H9 (cell line): ENCODE data around the gene BPGM. TPM values are rescaled to one million over a fixed set of nuclear protein-coding genes. Genes with fewer than 3 reads are reported as not detected.

Source experiments
- DNase-seq: peaks from one replicate; pipeline ENCODE4 v3.0.0-alpha.2; 2017
- H2AFZ ChIP-seq: one replicate; pipeline ENCODE4 v1.6.1; 2013; ENCODE audit warnings: mild to moderate bottlenecking, low read length, control low read depth, moderate library complexity
- H2AK5ac ChIP-seq: 2 replicates; pipeline ENCODE4 v1.6.1; 2013; ENCODE audit warnings: low read length, control low read depth, mixed read lengths; ENCODE audit not compliant: insufficient read length
- H2BK120ac ChIP-seq: one replicate; pipeline ENCODE4 v1.6.1; 2013; ENCODE audit warnings: low read depth, mild to moderate bottlenecking, low read length, control low read depth, inconsistent platforms; ENCODE audit not compliant: poor library complexity, severe bottlenecking
- H2BK12ac ChIP-seq: 2 replicates; pipeline ENCODE4 v1.6.1; 2013; ENCODE audit warnings: low read length, control low read depth, mixed read lengths, low read depth; ENCODE audit not compliant: insufficient read length
- H2BK15ac ChIP-seq: 2 replicates; pipeline ENCODE4 v1.6.1; 2013; ENCODE audit warnings: low read depth, low read length, control low read depth
- H2BK20ac ChIP-seq: one replicate; pipeline ENCODE4 v1.6.1; 2013; ENCODE audit warnings: low read depth, mild to moderate bottlenecking, low read length, control low read depth, inconsistent platforms; ENCODE audit not compliant: poor library complexity, severe bottlenecking
- H2BK5ac ChIP-seq: 2 replicates; pipeline ENCODE4 v1.6.1; 2013; ENCODE audit warnings: low read length, control low read depth, mixed read lengths; ENCODE audit not compliant: insufficient read length
- H3K14ac ChIP-seq: 2 replicates; pipeline ENCODE4 v1.6.1; 2013; ENCODE audit warnings: low read length, control low read depth; ENCODE audit not compliant: insufficient read depth
- H3K18ac ChIP-seq: 2 replicates; pipeline ENCODE4 v1.6.1; 2013; ENCODE audit warnings: low read depth, mild to moderate bottlenecking, mixed read lengths, low read length, control low read depth; ENCODE audit not compliant: insufficient read length
- H3K23ac ChIP-seq: 2 replicates; pipeline ENCODE4 v1.6.1; 2013; ENCODE audit warnings: low read length, control low read depth, mixed read lengths, low read depth; ENCODE audit not compliant: insufficient read length
- H3K23me2 ChIP-seq: 2 replicates; pipeline ENCODE4 v1.6.1; 2013; ENCODE audit warnings: low read depth, mild to moderate bottlenecking, mixed read lengths, low read length, control low read depth; ENCODE audit not compliant: insufficient read length, poor library complexity, severe bottlenecking
- H3K27ac ChIP-seq: 2 replicates; pipeline ENCODE4 v1.5.1; 2013; ENCODE audit warnings: low read length, control low read depth, mixed read lengths, low read depth; ENCODE audit not compliant: insufficient read length
- H3K27me3 ChIP-seq: 2 replicates; pipeline ENCODE4 v1.6.1; 2013; ENCODE audit warnings: low read length, control low read depth, inconsistent platforms; ENCODE audit not compliant: insufficient read depth
- H3K4ac ChIP-seq: 2 replicates; pipeline ENCODE4 v1.6.1; 2013; ENCODE audit warnings: low read depth, mild to moderate bottlenecking, control low read depth, inconsistent platforms, low read length, moderate library complexity
- H3K4me1 ChIP-seq: 2 replicates; pipeline ENCODE4 v1.6.1; 2013; ENCODE audit warnings: low read length, control low read depth, inconsistent platforms; ENCODE audit not compliant: insufficient read depth
- H3K4me2 ChIP-seq: 2 replicates; pipeline ENCODE4 v1.6.1; 2013; ENCODE audit warnings: low read length, control low read depth, mixed read lengths; ENCODE audit not compliant: insufficient read length, insufficient read depth
- H3K56ac ChIP-seq: 2 replicates; pipeline ENCODE4 v1.6.1; 2013; ENCODE audit warnings: low read depth, mild to moderate bottlenecking, mixed read lengths, low read length, control low read depth; ENCODE audit not compliant: insufficient read length
- H3K79me1 ChIP-seq: 2 replicates; pipeline ENCODE4 v1.6.1; 2013; ENCODE audit warnings: low read depth, mild to moderate bottlenecking, moderate library complexity, low read length, control low read depth, inconsistent platforms; ENCODE audit not compliant: insufficient read depth, poor library complexity, severe bottlenecking
- H3K79me2 ChIP-seq: 2 replicates; pipeline ENCODE4 v1.6.1; 2013; ENCODE audit warnings: low read length, control low read depth, inconsistent platforms; ENCODE audit not compliant: insufficient read depth
- H3K9ac ChIP-seq: 2 replicates; pipeline ENCODE4 v1.6.1; 2013; ENCODE audit warnings: low read length, control low read depth, mixed read lengths; ENCODE audit not compliant: insufficient read length; ENCODE audit errors: extremely low read depth
- H3K9me3 ChIP-seq: one replicate; pipeline ENCODE4 v1.6.1; 2013; ENCODE audit warnings: low read depth, low read length, inconsistent platforms; ENCODE audit not compliant: control insufficient read depth
- H3T11ph ChIP-seq: one replicate; pipeline ENCODE4 v1.6.1; 2013; ENCODE audit warnings: mild to moderate bottlenecking, low read length, control low read depth, inconsistent platforms
- H4K20me1 ChIP-seq: one replicate; pipeline ENCODE4 v1.6.1; 2013; ENCODE audit not compliant: control insufficient read depth, insufficient read length, insufficient read depth
- H4K5ac ChIP-seq: 2 replicates; pipeline ENCODE4 v1.6.1; 2013; ENCODE audit warnings: low read depth, mild to moderate bottlenecking, mixed read lengths, low read length, control low read depth; ENCODE audit not compliant: insufficient read length
- H4K8ac ChIP-seq: replicated peaks from 2 replicates; pipeline ENCODE4 v1.6.1; 2013; ENCODE audit warnings: low read length, control low read depth, mixed read lengths, low read depth; ENCODE audit not compliant: insufficient read length
- H4K91ac ChIP-seq: 2 replicates; pipeline ENCODE4 v1.6.1; 2013; ENCODE audit warnings: low read depth, mild to moderate bottlenecking, moderate library complexity, mixed read lengths, low read length, control low read depth; ENCODE audit not compliant: insufficient read length
- H3K27ac Mint-ChIP-seq, 3 experiments: 2 replicates in 2 of 3; 3 replicates in 1 of 3; pipeline ENCODE4 v1.8.0; 2020 to 2021; ENCODE audit warnings: mixed read lengths in 3 of 3, mild to moderate bottlenecking in 1 of 3, moderate library complexity in 1 of 3
- H3K27me3 Mint-ChIP-seq: 2 replicates; pipeline ENCODE4 v1.8.0; 2021; ENCODE audit warnings: low read depth, mild to moderate bottlenecking, moderate library complexity, mixed read lengths
- H3K36me3 Mint-ChIP-seq, 3 experiments: 2 replicates in 2 of 3; 3 replicates in 1 of 3; pipeline ENCODE4 v1.8.0; 2020 to 2021; ENCODE audit warnings: low read depth in 3 of 3, mixed read lengths in 3 of 3; ENCODE audit not compliant: insufficient read depth in 1 of 3
- H3K4me1 Mint-ChIP-seq, 2 experiments: 2 replicates each; pipeline ENCODE4 v1.8.0; 2020; ENCODE audit warnings: mixed read lengths in 2 of 2
- H3K4me3 Mint-ChIP-seq, 2 experiments: 2 replicates in 1 of 2; 3 replicates in 1 of 2; pipeline ENCODE4 v1.8.0; 2020 to 2021; ENCODE audit warnings: mild to moderate bottlenecking in 2 of 2, mixed read lengths in 2 of 2, moderate library complexity in 1 of 2
- H3K9me3 Mint-ChIP-seq, 2 experiments: 2 replicates in 1 of 2; 3 replicates in 1 of 2; pipeline ENCODE4 v1.8.0; 2020; ENCODE audit warnings: mild to moderate bottlenecking in 2 of 2, mixed read lengths in 2 of 2, moderate library complexity in 1 of 2
- WGBS: extraction: QIAGEN DNeasy Blood & Tissue Kit; methylation state at CpG from one replicate; pipeline ENCODE4 v1.1.7; 2013; ENCODE audit warnings: missing lambda C conversion rate, low lambda C conversion rate, mixed read lengths; ENCODE audit not compliant: insufficient read length; ENCODE audit errors: extremely low coverage; 5-methylcytosine and 5-hydroxymethylcytosine counted together
- total RNA-seq: library from RNA; stranded (reverse); gene quantifications from 2 replicates; pipeline ENCODE4 v1.2.1, GENCODE V29; 2021
- TF ChIP-seq, protein P1 (sequence below): fragments of 200-600 bp; sonication (generic); conservative IDR thresholded peaks from 3 replicates; pipeline ENCODE4 v1.8.0; 2021; ENCODE audit warnings: antibody characterized with exemption, mild to moderate bottlenecking

BPGM gene
- total RNA-seq, 1 experiment from 2014 or later = 14.4 TPM

DNA sequence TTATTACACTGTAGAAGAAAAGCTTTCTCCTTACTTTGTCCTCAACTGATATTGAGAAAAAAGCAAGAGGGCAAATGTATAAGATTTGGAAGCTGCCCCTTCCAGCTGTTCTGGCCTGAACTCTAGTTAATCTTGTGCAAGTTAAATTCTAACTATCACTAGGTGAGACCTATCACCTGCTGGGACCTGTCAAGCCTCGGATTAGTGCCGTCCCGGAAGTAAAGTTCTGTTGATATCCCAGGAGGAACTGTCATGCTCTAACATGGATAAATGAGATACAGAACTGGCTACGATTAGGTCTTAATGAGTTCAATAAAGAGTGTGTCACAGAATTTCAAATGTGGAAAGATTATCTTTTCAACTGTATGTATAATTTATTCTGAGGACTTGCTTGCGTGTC, 1.2 kb upstream of the BPGM start:
- H3K4me1 ChIP-seq = no peaks in the 10 kb centered on the region
- H2BK120ac ChIP-seq = no peak overlapping the region
- no peak overlapping the region for H2BK5ac ChIP-seq
- no peak overlapping the region for H3K18ac ChIP-seq
- H2AFZ ChIP-seq = no peak overlapping the region
- no peak overlapping the region; a peak in 1 of 7 replicates for H3K27ac Mint-ChIP-seq
- H4K5ac ChIP-seq = no peak overlapping the region
- H3K4ac ChIP-seq = no peak overlapping the region
- no peak overlapping the region for H4K8ac ChIP-seq
- H2BK12ac ChIP-seq = no peak overlapping the region
- H3K4me1 Mint-ChIP-seq = no peaks in the 10 kb centered on the region; a peak in 1 of 4 replicates
- H2BK15ac ChIP-seq = no peak overlapping the region
- H3K23ac ChIP-seq = no peak overlapping the region
- no peak overlapping the region for H4K91ac ChIP-seq
- no CpG with 5 or more reads among the region's 5 CpGs for WGBS
- no peak overlapping the region for H3K4me3 Mint-ChIP-seq
- peak overlapping the region; percentile 68 for H3K4me2 ChIP-seq
- H3T11ph ChIP-seq = no peak overlapping the region
- no peaks in the 10 kb centered on the region for H3K79me2 ChIP-seq
- no peaks in the 10 kb centered on the region for H3K27me3 ChIP-seq
- H2AK5ac ChIP-seq = no peak overlapping the region
- H3K9me3 Mint-ChIP-seq = 0 out of 5 replicates have a peak, but pooled peaks cover 0 to 7% of the 10 kb centered on the region in 2 experiments
- H3K9me3 ChIP-seq = no peaks in the 10 kb centered on the region
- peaks cover 10% of the 10 kb centered on the region for H3K27me3 Mint-ChIP-seq
- H3K14ac ChIP-seq = no peak overlapping the region
- no peak overlapping the region for H3K27ac ChIP-seq
- DNase-seq = no peak
- no peaks in the 10 kb centered on the region for H3K79me1 ChIP-seq
- no peaks in the 10 kb centered on the region for H3K36me3 Mint-ChIP-seq
- H2BK20ac ChIP-seq = no peak overlapping the region
- H4K20me1 ChIP-seq = no peaks in the 10 kb centered on the region
- peak overlapping the region; percentile 76 for H3K9ac ChIP-seq
- TF ChIP-seq, protein P1, sequence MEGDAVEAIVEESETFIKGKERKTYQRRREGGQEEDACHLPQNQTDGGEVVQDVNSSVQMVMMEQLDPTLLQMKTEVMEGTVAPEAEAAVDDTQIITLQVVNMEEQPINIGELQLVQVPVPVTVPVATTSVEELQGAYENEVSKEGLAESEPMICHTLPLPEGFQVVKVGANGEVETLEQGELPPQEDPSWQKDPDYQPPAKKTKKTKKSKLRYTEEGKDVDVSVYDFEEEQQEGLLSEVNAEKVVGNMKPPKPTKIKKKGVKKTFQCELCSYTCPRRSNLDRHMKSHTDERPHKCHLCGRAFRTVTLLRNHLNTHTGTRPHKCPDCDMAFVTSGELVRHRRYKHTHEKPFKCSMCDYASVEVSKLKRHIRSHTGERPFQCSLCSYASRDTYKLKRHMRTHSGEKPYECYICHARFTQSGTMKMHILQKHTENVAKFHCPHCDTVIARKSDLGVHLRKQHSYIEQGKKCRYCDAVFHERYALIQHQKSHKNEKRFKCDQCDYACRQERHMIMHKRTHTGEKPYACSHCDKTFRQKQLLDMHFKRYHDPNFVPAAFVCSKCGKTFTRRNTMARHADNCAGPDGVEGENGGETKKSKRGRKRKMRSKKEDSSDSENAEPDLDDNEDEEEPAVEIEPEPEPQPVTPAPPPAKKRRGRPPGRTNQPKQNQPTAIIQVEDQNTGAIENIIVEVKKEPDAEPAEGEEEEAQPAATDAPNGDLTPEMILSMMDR = no peak
- H3K56ac ChIP-seq = no peak overlapping the region
- H3K23me2 ChIP-seq = peaks cover 4% of the 10 kb centered on the region
